CD14-positive monocyte (primary cell): Measurements from ENCODE around the gene STKLD1. TPM values are rescaled to one million over a fixed set of nuclear protein-coding genes. Genes with fewer than 3 reads are reported as not detected.
A peak's percentile ranks its signal among the peaks of the same experiment; 100 is the strongest.

ENCODE experiments used
- DNase-seq, 3 donors: peaks; one replicate each; pipeline ENCODE4 v3.0.0-alpha.2; 2011 to 2022
- H2AFZ ChIP-seq: 2 replicates; pipeline ENCODE4 v1.6.0; 2012; ENCODE audit warnings: mild to moderate bottlenecking, low read depth, low read length, inconsistent platforms; ENCODE audit not compliant: insufficient read depth, poor library complexity, severe bottlenecking
- H3K27ac ChIP-seq, 2 donors: 1 replicate in 1 of 2; 2 replicates in 1 of 2; pipeline ENCODE4 v1.5.1; 2012 to 2013; ENCODE audit warnings: low read length in 2 of 2, control low read depth in 1 of 2, inconsistent platforms in 1 of 2, low read depth in 1 of 2, mild to moderate bottlenecking in 1 of 2
- H3K27me3 ChIP-seq, 2 donors: one replicate each; pipeline versions ENCODE4 v1.6.0 to v1.6.1; 2011 to 2013; ENCODE audit warnings: low read length in 2 of 2; ENCODE audit not compliant: control insufficient read depth in 2 of 2, insufficient read depth in 2 of 2
- H3K36me3 ChIP-seq, 2 donors: replicated peaks in 1 of 2; 1 replicate in 1 of 2; 2 replicates in 1 of 2; pipeline versions ENCODE4 v1.5.1 to v1.6.1; 2012 to 2013; ENCODE audit warnings: low read length in 2 of 2, control low read depth in 1 of 2, inconsistent platforms in 1 of 2, mild to moderate bottlenecking in 1 of 2; ENCODE audit not compliant: insufficient read depth in 2 of 2, control insufficient read depth in 1 of 2
- H3K4me1 ChIP-seq, 2 donors: 1 replicate in 1 of 2; 2 replicates in 1 of 2; pipeline versions ENCODE4 v1.5.1 to v1.6.1; 2012 to 2013; ENCODE audit warnings: low read length in 2 of 2, control low read depth in 1 of 2, inconsistent platforms in 1 of 2, mild to moderate bottlenecking in 1 of 2, moderate library complexity in 1 of 2; ENCODE audit not compliant: insufficient read depth in 2 of 2, control insufficient read depth in 1 of 2
- H3K4me2 ChIP-seq: replicated peaks from 2 replicates; pipeline ENCODE3; 2012; ENCODE audit warnings: low read length, moderate library complexity, mild to moderate bottlenecking; ENCODE audit not compliant: poor library complexity, severe bottlenecking; ENCODE audit errors: extremely low read depth
- H3K4me3 ChIP-seq, 3 experiments: fragments of 200-600 bp in 1 of 3; sonication (generic) in 1 of 3; replicated peaks in 1 of 3; 1 replicate in 2 of 3; 2 replicates in 1 of 3; pipeline ENCODE4 v1.5.1; 2011 to 2013; ENCODE audit warnings: low read length in 3 of 3, mild to moderate bottlenecking in 3 of 3, control low read depth in 2 of 3, low read depth in 2 of 3, inconsistent platforms in 1 of 3, moderate library complexity in 1 of 3
- H3K79me2 ChIP-seq: 2 replicates; pipeline ENCODE4 v1.6.0; 2012; ENCODE audit warnings: mild to moderate bottlenecking, control low read depth, inconsistent platforms, low read length, moderate library complexity; ENCODE audit not compliant: insufficient read depth
- H3K9ac ChIP-seq: 2 replicates; pipeline ENCODE4 v1.6.0; 2017; ENCODE audit warnings: low read length, mild to moderate bottlenecking; ENCODE audit not compliant: insufficient read depth, poor library complexity, severe bottlenecking
- H3K9me3 ChIP-seq, 2 donors: replicated peaks in 1 of 2; 1 replicate in 1 of 2; 2 replicates in 1 of 2; pipeline versions ENCODE4 v1.5.1 to v1.6.1; 2012 to 2013; ENCODE audit warnings: low read length in 2 of 2, control low read depth in 1 of 2; ENCODE audit not compliant: control insufficient read depth in 1 of 2, insufficient read depth in 1 of 2
- H4K20me1 ChIP-seq: 2 replicates; pipeline ENCODE4 v1.6.0; 2012; ENCODE audit warnings: mild to moderate bottlenecking, low read length, control low read depth, moderate library complexity; ENCODE audit not compliant: insufficient read depth
- H3K27ac Mint-ChIP-seq, 7 donors: one replicate each; pipeline ENCODE4 v1.8.0; 2020; ENCODE audit warnings: mild to moderate bottlenecking in 7 of 7, mixed read lengths in 7 of 7, moderate library complexity in 6 of 7, inconsistent platforms in 2 of 7
- H3K27me3 Mint-ChIP-seq, 3 donors: one replicate each; pipeline ENCODE4 v1.8.0; 2021 to 2022; ENCODE audit warnings: low read depth in 3 of 3, mild to moderate bottlenecking in 3 of 3, mixed read lengths in 3 of 3, moderate library complexity in 3 of 3, inconsistent platforms in 1 of 3
- H3K36me3 Mint-ChIP-seq, 2 donors: one replicate each; pipeline ENCODE4 v1.8.0; 2020; ENCODE audit warnings: mixed read lengths in 2 of 2, inconsistent platforms in 1 of 2, mild to moderate bottlenecking in 1 of 2
- H3K4me1 Mint-ChIP-seq: one replicate; pipeline ENCODE4 v1.8.0; 2020; ENCODE audit warnings: mild to moderate bottlenecking, mixed read lengths
- H3K4me3 Mint-ChIP-seq, 2 donors: one replicate each; pipeline ENCODE4 v1.8.0; 2020; ENCODE audit warnings: mild to moderate bottlenecking in 2 of 2, mixed read lengths in 2 of 2, moderate library complexity in 1 of 2
- H3K9me3 Mint-ChIP-seq, 7 donors: one replicate each; pipeline ENCODE4 v1.8.0; 2020 to 2022; ENCODE audit warnings: mixed read lengths in 7 of 7, mild to moderate bottlenecking in 6 of 7, moderate library complexity in 6 of 7, inconsistent platforms in 2 of 7
- CTCF ChIP-seq: fragments of 200-600 bp; IDR thresholded peaks from one replicate; pipeline ENCODE4 v1.8.0; 2022; ENCODE audit warnings: antibody characterized with exemption, mild to moderate bottlenecking
- WGBS: methylation state at CpG from one replicate; pipeline ENCODE4 v1.1.5; 2013; ENCODE audit warnings: missing lambda C conversion rate; ENCODE audit not compliant: insufficient coverage; 5-methylcytosine and 5-hydroxymethylcytosine counted together
- intact Hi-C, 2 donors: fragments of 100-400 bp; cut with micrococcal nuclease; formaldehyde crosslinking; loops; one replicate each; pipeline versions ENCODE4 v1.15.0 to v1.15.1; 2023
- polyA plus RNA-seq, 3 donors: library from polyadenylated mRNA; depleted of rRNA in 1 of 3; unstranded in 2 of 3; stranded (reverse) in 1 of 3; fragments of 300-500 nt in 2 of 3; fragments of >200 nt in 1 of 3; fragmentation: Illumina TruSeq in 2 of 3; gene quantifications; 1 replicate in 2 of 3; 2 replicates in 1 of 3; pipeline ENCODE4 v1.2.3, GENCODE V29; 2012 to 2021

The STKLD1 gene
- polyA plus RNA-seq, 3 donors = 0.27 TPM; not detected in 2

- no peak overlapping the region for H2AFZ ChIP-seq
- Mint-ChIP-seq H3K4me3 (peak overlapping the region; percentile 73 to 88), H3K27me3 (no peaks in the 10 kb centered on the region), H3K9me3 (no peaks in the 10 kb centered on the region), H3K36me3 (peaks cover 43 to 73% of the 10 kb centered on the region in 2 donors), H3K4me1 (peaks cover 56% of the 10 kb centered on the region), H3K27ac (peak overlapping the region; percentile 87 to 93 (median 92))
- peaks cover 19% of the 10 kb centered on the region for H3K79me2 ChIP-seq
- H4K20me1 ChIP-seq = peaks cover 10% of the 10 kb centered on the region
- peak in 2 of 3 donors; percentile 38 to 46 for DNase-seq
- H3K4me2 ChIP-seq = peak overlapping the region; percentile 83
- TF ChIP-seq CTCF = no peak
- peaks cover 54 to 66% of the 10 kb centered on the region in 2 donors for H3K4me1 ChIP-seq
- no peaks in the 10 kb centered on the region for H3K9me3 ChIP-seq
- H3K36me3 ChIP-seq = peaks cover 27 to 30% of the 10 kb centered on the region in 2 donors
- peak overlapping the region; percentile 54 for H3K9ac ChIP-seq
- peak overlapping the region; percentile 74 to 83 for H3K27ac ChIP-seq
- intact Hi-C loops = loop anchor here in 1 of 2 donors (5.0 kb wide), 1 partner anchor 308 kb away; the partner anchor contains the start of gene GTF3C5
- no CpG with 5 or more reads among the region's 3 CpGs for WGBS
- H3K4me3 ChIP-seq = peak overlapping the region; percentile 5 to 74 (median 46)
- H3K27me3 ChIP-seq = no peaks in the 10 kb centered on the region
Measured at GRCh38 chr9:133340256-133340655, 35.9 kb upstream of the STKLD1 start.

GRCh38 chr9:133340916-133341315, 35.2 kb upstream of the STKLD1 start:
- Histone ChIP-seq H4K20me1 (peaks cover 4% of the 10 kb centered on the region), H3K4me1 (peaks cover 51 to 60% of the 10 kb centered on the region in 2 donors), H3K4me3 (peak overlapping the region; percentile 5 to 74 (median 46)), H2AFZ (no peak overlapping the region), H3K27me3 (no peaks in the 10 kb centered on the region), H3K79me2 (peaks cover 17% of the 10 kb centered on the region), H3K4me2 (peak overlapping the region; percentile 83), H3K9ac (peak overlapping the region; percentile 54), H3K9me3 (no peaks in the 10 kb centered on the region), H3K36me3 (peaks cover 33 to 37% of the 10 kb centered on the region in 2 donors), H3K27ac (peak overlapping the region; percentile 74 to 83)
- intact Hi-C loops = loop anchor here in 1 of 2 donors (5.0 kb wide), 1 partner anchor 309 kb away; the partner anchor contains the start of gene GTF3C5
- peak overlapping the region; percentile 87 to 93 (median 92) for H3K27ac Mint-ChIP-seq
- no peak for DNase-seq
- H3K36me3 Mint-ChIP-seq = peaks cover 48 to 79% of the 10 kb centered on the region in 2 donors
- peaks cover 53% of the 10 kb centered on the region for H3K4me1 Mint-ChIP-seq
- peak overlapping the region; percentile 73 to 88 for H3K4me3 Mint-ChIP-seq
- 62% methylated on average over 12 of the region's 13 CpGs for WGBS
- no peaks in the 10 kb centered on the region for H3K27me3 Mint-ChIP-seq
- no peak for TF ChIP-seq CTCF
- H3K9me3 Mint-ChIP-seq = no peaks in the 10 kb centered on the region
